HepG2 (cell line): ENCODE results near the gene CXCR5. TPM values are rescaled to one million over a fixed set of nuclear protein-coding genes. Genes with fewer than 3 reads are reported as not detected.
A peak's percentile ranks its signal among the peaks of the same experiment; 100 is the strongest.

Experiments used
- ATRX ChIP-seq: sonication (generic); formaldehyde crosslinking; IDR thresholded peaks from 2 replicates; pipeline ENCODE4 v1.4.0; 2020; ENCODE audit warnings: missing genetic modification reagents, borderline replicate concordance
- BORCS8-MEF2B ChIP-seq: sonication (generic); formaldehyde crosslinking; IDR thresholded peaks from 2 replicates; pipeline ENCODE4 v1.8.0; 2022; ENCODE audit warnings: mild to moderate bottlenecking, missing genetic modification reagents
- ERF ChIP-seq: IDR thresholded peaks from 2 replicates; pipeline ENCODE4 v1.6.1; 2018; ENCODE audit warnings: missing biosample characterization, missing genetic modification reagents
- FOSL1 ChIP-seq: sonication (generic); formaldehyde crosslinking; IDR thresholded peaks from 2 replicates; pipeline ENCODE4 v1.9.0; 2021; ENCODE audit warnings: missing genetic modification reagents, borderline replicate concordance
- GTF3A ChIP-seq: sonication (generic); formaldehyde crosslinking; conservative IDR thresholded peaks from 2 replicates; pipeline ENCODE4 v1.4.0; 2020; ENCODE audit warnings: mild to moderate bottlenecking, missing genetic modification reagents
- HNF1B ChIP-seq: sonication (generic); formaldehyde crosslinking; IDR thresholded peaks from 2 replicates; pipeline ENCODE4 v1.5.1; 2020; ENCODE audit warnings: mild to moderate bottlenecking, moderate library complexity, missing genetic modification reagents
- HNRNPH1 ChIP-seq: fragments of 200-400 bp; formaldehyde crosslinking; optimal IDR thresholded peaks from 2 replicates; pipeline ENCODE3; 2017; ENCODE audit warnings: mild to moderate bottlenecking, low read depth, low read length
- HNRNPUL1 ChIP-seq: fragments of 200-400 bp; formaldehyde crosslinking; IDR thresholded peaks from 2 replicates; pipeline ENCODE4 v1.6.1; 2017; ENCODE audit warnings: low read depth, mild to moderate bottlenecking, low read length, moderate library complexity
- PATZ1 ChIP-seq: sonication (generic); formaldehyde crosslinking; IDR thresholded peaks from 2 replicates; pipeline ENCODE4 v1.4.0; 2020; ENCODE audit warnings: missing genetic modification reagents
- PRDM10 ChIP-seq: sonication (generic); formaldehyde crosslinking; IDR thresholded peaks from 2 replicates; pipeline ENCODE4 v1.4.0; 2020; ENCODE audit warnings: low read depth, missing genetic modification reagents
- REPIN1 ChIP-seq: sonication (generic); formaldehyde crosslinking; IDR thresholded peaks from 2 replicates; pipeline ENCODE4 v1.8.0; 2022; ENCODE audit warnings: missing genetic modification reagents, low read depth, mild to moderate bottlenecking, borderline replicate concordance
- SAFB2 ChIP-seq: sonication (generic); formaldehyde crosslinking; IDR thresholded peaks from 2 replicates; pipeline ENCODE4 v1.5.1; 2020; ENCODE audit warnings: missing genetic modification reagents, low read depth, mild to moderate bottlenecking, borderline replicate concordance
- TEAD3 ChIP-seq: optimal IDR thresholded peaks from 2 replicates; pipeline ENCODE3; 2016; ENCODE audit warnings: borderline replicate concordance
- ZKSCAN5 ChIP-seq: sonication (generic); formaldehyde crosslinking; IDR thresholded peaks from 2 replicates; pipeline ENCODE4 v1.5.1; 2020; ENCODE audit warnings: mild to moderate bottlenecking, missing genetic modification reagents
- ZNF280B ChIP-seq: sonication (generic); formaldehyde crosslinking; IDR thresholded peaks from 2 replicates; pipeline ENCODE4 v1.5.0; 2020; ENCODE audit warnings: missing genetic modification reagents, mild to moderate bottlenecking, borderline replicate concordance
- ZNF329 ChIP-seq: sonication (generic); formaldehyde crosslinking; IDR thresholded peaks from 2 replicates; pipeline ENCODE4 v1.9.0; 2021; ENCODE audit warnings: low read depth, mild to moderate bottlenecking, missing genetic modification reagents
- ZNF33A ChIP-seq: sonication (generic); formaldehyde crosslinking; IDR thresholded peaks from 2 replicates; pipeline ENCODE4 v1.5.1; 2020; ENCODE audit warnings: missing genetic modification reagents, mild to moderate bottlenecking, moderate library complexity, borderline replicate concordance
- polyA plus RNA-seq, 8 experiments: library from polyadenylated mRNA; depleted of rRNA in 3 of 8; stranded (reverse) in 7 of 8; unstranded in 1 of 8; fragments of >200 nt; fragmentation: Illumina TruSeq in 4 of 8; extraction: Trizol in 4 of 8; gene quantifications; 2 replicates each; pipeline versions ENCODE4 v1.2.1 to v1.2.3, GENCODE V29; 2011 to 2016; ENCODE audit warnings: low read depth in 4 of 8, missing spikeins in 1 of 8, mixed read lengths in 1 of 8; ENCODE audit not compliant: insufficient read depth in 1 of 8
- total RNA-seq, 5 experiments: library from RNA; depleted of rRNA; stranded (reverse); fragments of >200 nt; fragmentation: Illumina TruSeq; extraction: Trizol; gene quantifications; 2 replicates each; pipeline ENCODE4 v1.2.3, GENCODE V29; 2016; ENCODE audit warnings: low read depth in 1 of 5

Gene CXCR5
- total and polyA plus RNA-seq, 2 of the 13 experiments (the other 11 are each of a cell fraction or from before 2014, with no cell fraction given) = not detected

- TF ChIP-seq SAFB2 (CRISPR knock-in tag) (no peak), HNRNPUL1 (no peak), PATZ1 (CRISPR knock-in tag) (0 out of 2 replicates have a peak, but pooled peaks have one; percentile 8), ZKSCAN5 (CRISPR knock-in tag) (no peak), HNRNPH1 (no peak), ZNF329 (CRISPR knock-in tag) (no peak), TEAD3 (CRISPR knock-in tag) (peak; percentile 18), ERF (CRISPR knock-in tag) (no peak), ATRX (CRISPR knock-in tag) (no peak), ZNF33A (CRISPR knock-in tag) (no peak), BORCS8-MEF2B (CRISPR knock-in tag) (no peak), HNF1B (CRISPR knock-in tag) (no peak), REPIN1 (CRISPR knock-in tag) (no peak), FOSL1 (0 out of 2 replicates have a peak, but pooled peaks have one; percentile 16), PRDM10 (no peak), GTF3A (no peak), ZNF280B (CRISPR knock-in tag) (no peak)
Measured at GRCh38 chr11:118912742-118913410, 29.2 kb downstream of the CXCR5 start (continued).
